Measurements from ENCODE around the gene TAF5.

DNA sequence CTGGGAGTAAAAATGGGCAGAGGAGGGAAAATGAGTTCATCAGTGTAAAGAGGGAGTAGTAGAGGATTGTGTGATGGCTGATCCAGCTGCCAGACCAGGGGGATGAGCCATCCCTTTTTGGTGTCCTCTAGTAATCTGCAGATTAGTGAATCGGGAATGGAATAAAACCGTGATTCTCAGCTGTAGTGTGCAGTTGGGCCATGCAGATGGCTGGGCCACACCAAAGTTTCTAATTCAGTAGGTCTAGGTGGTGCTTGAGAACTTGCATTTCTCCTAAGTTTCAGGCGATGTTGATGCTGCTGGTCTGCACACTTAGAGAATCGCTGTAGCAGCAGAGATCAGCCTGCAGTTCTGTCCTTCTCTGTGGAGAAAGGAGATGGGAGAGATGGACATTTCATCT, 51.3 kb downstream of the TAF5 start:
- TF ChIP-seq, protein P1, sequence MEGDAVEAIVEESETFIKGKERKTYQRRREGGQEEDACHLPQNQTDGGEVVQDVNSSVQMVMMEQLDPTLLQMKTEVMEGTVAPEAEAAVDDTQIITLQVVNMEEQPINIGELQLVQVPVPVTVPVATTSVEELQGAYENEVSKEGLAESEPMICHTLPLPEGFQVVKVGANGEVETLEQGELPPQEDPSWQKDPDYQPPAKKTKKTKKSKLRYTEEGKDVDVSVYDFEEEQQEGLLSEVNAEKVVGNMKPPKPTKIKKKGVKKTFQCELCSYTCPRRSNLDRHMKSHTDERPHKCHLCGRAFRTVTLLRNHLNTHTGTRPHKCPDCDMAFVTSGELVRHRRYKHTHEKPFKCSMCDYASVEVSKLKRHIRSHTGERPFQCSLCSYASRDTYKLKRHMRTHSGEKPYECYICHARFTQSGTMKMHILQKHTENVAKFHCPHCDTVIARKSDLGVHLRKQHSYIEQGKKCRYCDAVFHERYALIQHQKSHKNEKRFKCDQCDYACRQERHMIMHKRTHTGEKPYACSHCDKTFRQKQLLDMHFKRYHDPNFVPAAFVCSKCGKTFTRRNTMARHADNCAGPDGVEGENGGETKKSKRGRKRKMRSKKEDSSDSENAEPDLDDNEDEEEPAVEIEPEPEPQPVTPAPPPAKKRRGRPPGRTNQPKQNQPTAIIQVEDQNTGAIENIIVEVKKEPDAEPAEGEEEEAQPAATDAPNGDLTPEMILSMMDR (IDR thresholded peaks at IDR 0.05), result no peak
- TF ChIP-seq POLR2A (IDR thresholded peaks at IDR 0.05), result no peak
